HG03097 (cell line): ENCODE results near the gene C1orf167.

ENCODE experiments used
- ATAC-seq: cut with Tn5 transposase; IDR thresholded peaks from one replicate; pipeline ENCODE4 v1.9.1; 2021; ENCODE audit not compliant: unreplicated experiment, low FRiP score

Gene C1orf167

GRCh38 chr1:11784256-11784992 is 22.4 kb downstream of the C1orf167 start:
- no peak for ATAC-seq

- no peak for ATAC-seq
Observed at GRCh38 chr1:11784993-11785769, 23.2 kb downstream of the C1orf167 start.

GRCh38 chr1:11786168-11786567 is 24.2 kb downstream of the C1orf167 start:
- no peak for ATAC-seq

- no peak for ATAC-seq
Observed at GRCh38 chr1:11787251-11787803, 25.3 kb downstream of the C1orf167 start.

- no peak for ATAC-seq
Observed at GRCh38 chr1:11787804-11788436, 25.9 kb downstream of the C1orf167 start.

- no peak for ATAC-seq
Observed at GRCh38 chr1:11788549-11789053, 26.6 kb downstream of the C1orf167 start.

- no peak for ATAC-seq
Observed at GRCh38 chr1:11789126-11790067, 27.4 kb downstream of the C1orf167 start.

- ATAC-seq = no peak
Observed at GRCh38 chr1:11790101-11790879, 28.3 kb downstream of the C1orf167 start.

GRCh38 chr1:11790880-11791715 is 29.1 kb downstream of the C1orf167 start:
- ATAC-seq = no peak

- no peak for ATAC-seq
Observed at GRCh38 chr1:11792106-11792505, 30.1 kb downstream of the C1orf167 start.

- ATAC-seq = no peak
Observed at GRCh38 chr1:11793819-11794218, 31.8 kb downstream of the C1orf167 start.

- ATAC-seq = no peak
Observed at GRCh38 chr1:11794446-11795237, 32.6 kb downstream of the C1orf167 start.

GRCh38 chr1:11795238-11795890 is 33.4 kb downstream of the C1orf167 start:
- no peak for ATAC-seq

- no peak for ATAC-seq
Observed at GRCh38 chr1:11796036-11796828, 34.2 kb downstream of the C1orf167 start.

GRCh38 chr1:11797525-11798216 is 35.7 kb downstream of the C1orf167 start:
- no peak for ATAC-seq

- no peak for ATAC-seq
Observed at GRCh38 chr1:11799099-11799498, 37.1 kb downstream of the C1orf167 start.
